ENCODE measurements around the gene DVL1.
A peak's percentile ranks its signal among the peaks of the same experiment; 100 is the strongest.
"Not testable (repeated sequence)": the region's sequence is repeated elsewhere in the genome, so short reads cannot be mapped to it uniquely, and the experiment has no call there.

The DVL1 gene

DNA sequence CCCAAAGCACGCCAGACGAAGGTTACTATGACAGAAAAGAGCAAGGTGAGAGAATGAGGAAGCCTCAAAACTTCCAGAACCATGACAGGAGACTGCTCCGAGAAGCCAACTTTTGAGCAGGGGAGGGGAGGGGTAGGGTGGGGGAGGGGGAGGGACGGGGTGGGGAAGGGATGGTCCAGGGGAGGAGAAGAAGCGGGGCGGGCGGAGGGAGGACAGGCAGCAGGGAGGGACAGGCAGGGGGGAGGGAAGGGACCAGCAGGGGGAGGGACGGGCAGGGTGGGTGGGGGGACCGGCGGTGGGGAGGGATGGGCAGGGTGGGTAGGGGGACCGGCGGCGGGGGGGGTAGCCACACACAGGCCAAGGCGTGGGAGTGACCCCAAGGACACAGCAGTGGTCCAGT, 26.8 kb downstream of the DVL1 start:
- DNase-seq: no peak
- Mint-ChIP-seq H3K27me3 (no peaks in the 10 kb centered on the region), H3K36me3 (ENCODE audit: low read depth) (peaks cover 55% of the 10 kb centered on the region), H3K27ac (peak overlapping the region; percentile 90), H3K4me1 (ENCODE audit: low read depth) (peaks cover 45% of the 10 kb centered on the region), H3K4me3 (peak overlapping the region; percentile 82), H3K9me3 (no peaks in the 10 kb centered on the region)

DNA sequence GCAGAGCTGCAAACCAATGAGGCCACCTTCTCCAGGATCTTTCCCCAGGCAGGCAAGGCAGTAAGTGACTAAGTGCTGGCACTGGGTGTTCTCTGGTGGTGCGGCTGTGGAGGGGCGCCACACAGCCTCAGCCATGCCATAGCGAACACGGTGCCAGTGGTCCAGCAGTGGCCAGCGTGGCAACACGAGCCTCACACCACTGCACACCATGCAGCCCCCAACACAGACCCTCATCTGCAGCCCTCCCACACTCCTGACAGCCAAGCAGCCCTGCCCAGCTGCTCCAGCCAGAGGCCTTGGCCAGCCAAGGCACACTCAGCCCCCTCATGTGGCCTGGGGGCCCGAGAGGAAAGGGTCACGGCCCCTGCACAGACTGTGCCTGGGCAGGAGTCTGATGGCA, 27.7 kb downstream of the DVL1 start:
- Mint-ChIP-seq H3K27ac (peak overlapping the region; percentile 78), H3K9me3 (no peaks in the 10 kb centered on the region), H3K27me3 (no peaks in the 10 kb centered on the region), H3K4me1 (ENCODE audit: low read depth) (peaks cover 41% of the 10 kb centered on the region), H3K4me3 (peak overlapping the region; percentile 25), H3K36me3 (ENCODE audit: low read depth) (peaks cover 55% of the 10 kb centered on the region)
- DNase-seq: no peak

DNA sequence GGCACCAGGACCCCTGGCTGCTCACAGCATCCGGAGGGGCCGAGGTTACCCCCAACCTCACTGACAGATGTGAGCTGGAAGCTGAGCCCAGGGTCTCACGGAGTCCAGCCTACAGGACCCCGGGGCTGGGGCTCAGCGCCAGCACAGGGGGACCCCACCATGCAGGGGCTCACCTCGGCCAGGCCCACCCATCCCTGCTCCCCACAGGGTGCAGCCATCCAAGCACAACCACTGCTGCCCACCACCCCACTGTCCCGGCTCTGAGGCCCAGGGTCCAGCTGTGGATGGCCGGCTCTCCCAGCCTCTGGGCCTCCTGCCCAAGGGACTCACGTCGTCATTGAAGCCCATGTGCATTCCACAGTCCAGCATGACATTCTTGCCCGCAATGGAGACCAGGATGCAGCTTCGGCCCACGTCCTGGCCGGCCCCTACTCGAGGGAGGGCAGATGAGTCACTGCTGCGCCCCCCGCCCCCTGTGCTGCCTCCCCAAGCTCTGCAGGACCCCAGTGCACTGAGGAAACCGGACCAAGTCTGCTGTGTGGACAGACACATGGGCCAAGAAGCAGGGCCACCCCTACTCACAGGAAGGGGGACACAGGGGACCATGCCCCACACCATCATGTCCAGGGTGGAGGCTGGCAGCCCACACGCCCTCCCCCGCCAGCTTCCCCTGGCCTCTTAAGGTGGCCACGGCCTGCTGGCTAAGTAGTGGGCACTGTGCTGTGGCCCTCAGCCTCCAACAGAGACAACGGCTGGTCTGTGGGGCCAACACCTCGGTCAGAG, 28.4 kb downstream of the DVL1 start:
- peak overlapping the region; percentile 78 for H3K27ac Mint-ChIP-seq
- no peak for DNase-seq
- H3K36me3 Mint-ChIP-seq (ENCODE audit: low read depth): peaks cover 60% of the 10 kb centered on the region
- no peaks in the 10 kb centered on the region for H3K27me3 Mint-ChIP-seq
- no peaks in the 10 kb centered on the region for H3K9me3 Mint-ChIP-seq
- peaks cover 36% of the 10 kb centered on the region for H3K4me1 Mint-ChIP-seq (ENCODE audit: low read depth)
- peak overlapping the region; percentile 25 for H3K4me3 Mint-ChIP-seq

DNA sequence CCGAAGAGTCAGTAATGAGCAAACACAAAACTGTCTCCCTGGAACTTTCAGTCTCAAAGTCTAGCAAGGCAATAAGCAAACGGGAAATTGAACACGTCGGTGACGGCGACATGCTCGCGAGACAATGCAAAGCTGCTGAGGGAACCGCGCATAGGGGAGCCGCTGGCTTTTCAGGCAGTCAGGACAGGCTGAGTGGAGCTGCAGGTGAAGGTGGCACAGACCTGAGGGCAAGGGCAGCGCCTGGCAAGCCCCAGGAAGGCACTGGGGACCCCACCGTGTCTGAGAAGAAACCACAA, 29.6 kb downstream of the DVL1 start:
- Mint-ChIP-seq H3K36me3 (ENCODE audit: low read depth) (peaks cover 71% of the 10 kb centered on the region), H3K27ac (peak overlapping the region; percentile 71), H3K4me1 (ENCODE audit: low read depth) (peaks cover 29% of the 10 kb centered on the region), H3K9me3 (no peaks in the 10 kb centered on the region), H3K4me3 (no peak overlapping the region), H3K27me3 (no peaks in the 10 kb centered on the region)
- no peak for DNase-seq

DNA sequence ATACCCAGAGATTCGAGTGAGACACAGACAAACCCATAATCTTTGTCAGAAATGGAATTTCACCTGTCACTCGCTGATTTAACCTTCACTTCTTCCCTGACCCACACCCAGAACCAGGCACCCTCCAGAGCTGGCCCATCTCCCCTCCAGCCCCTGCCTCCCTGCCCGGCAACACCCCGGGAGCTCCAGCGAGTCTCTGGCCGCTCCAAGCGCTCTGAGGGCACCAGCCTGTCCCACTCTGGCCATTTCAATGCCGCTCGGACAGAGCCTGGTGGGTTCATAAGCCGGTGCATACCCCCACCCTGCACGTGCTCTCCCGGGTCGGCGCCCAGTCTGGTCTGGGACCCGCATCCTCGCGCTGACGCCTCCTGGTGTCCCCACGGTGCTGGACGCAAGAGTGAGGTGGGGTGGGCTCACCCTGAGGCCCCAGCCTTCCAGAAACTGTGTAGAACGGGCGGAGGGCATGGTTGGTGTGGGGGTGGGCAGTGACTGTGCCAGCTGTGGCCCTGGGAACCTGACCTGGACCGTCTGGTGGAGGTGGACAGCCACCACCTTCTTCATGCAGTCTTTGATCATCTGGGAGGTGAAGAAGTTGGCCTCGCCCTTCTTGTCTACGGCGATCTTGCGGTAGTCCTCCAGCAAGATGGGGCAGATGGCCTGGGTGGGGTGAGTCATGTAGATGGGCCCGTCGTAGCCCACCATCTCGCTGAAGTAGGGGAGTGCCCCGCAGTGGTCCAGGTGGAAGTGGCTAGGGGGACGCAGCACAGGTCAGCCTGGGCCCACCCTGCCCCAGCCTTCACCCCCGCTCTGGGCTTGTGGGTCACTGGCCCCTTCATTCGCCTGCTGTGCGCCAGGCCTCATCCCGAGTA, 30.2 kb downstream of the DVL1 start:
- peak overlapping the region; percentile 71 for H3K27ac Mint-ChIP-seq

DNA sequence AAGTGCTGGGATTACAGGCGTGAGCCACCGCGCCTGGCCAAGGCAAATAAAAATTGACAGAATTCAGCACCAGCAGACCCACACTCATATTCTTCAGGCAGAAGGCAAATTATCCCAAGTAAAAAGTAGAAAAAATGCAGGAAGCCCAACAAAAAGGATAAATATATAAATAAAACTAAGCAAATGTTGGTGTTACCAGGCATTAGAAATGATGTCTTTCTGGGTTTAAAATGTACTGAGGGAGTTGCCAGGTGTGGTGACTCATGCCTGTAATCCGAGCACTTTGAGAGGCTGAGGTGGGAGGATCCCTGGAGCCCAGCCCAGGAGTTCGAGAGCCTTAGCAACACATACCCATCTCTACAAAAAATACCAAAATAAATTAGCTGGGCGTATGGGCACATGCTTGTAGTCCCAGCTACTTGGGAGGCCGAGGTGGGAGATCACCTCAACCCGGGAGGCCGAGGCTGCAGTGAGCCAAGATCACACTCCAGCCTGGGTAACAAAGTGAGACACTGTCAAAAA, 31.0 kb downstream of the DVL1 start:
- Mint-ChIP-seq H3K27ac (peak overlapping the region; percentile 52), H3K27me3 (no peaks in the 10 kb centered on the region), H3K4me3 (no peak overlapping the region), H3K9me3 (no peaks in the 10 kb centered on the region), H3K4me1 (ENCODE audit: low read depth) (peaks cover 23% of the 10 kb centered on the region), H3K36me3 (ENCODE audit: low read depth) (peaks cover 79% of the 10 kb centered on the region)
- DNase-seq: no peak

More for the DNA sequence above, 30.2 kb downstream of the DVL1 start:
- H3K9me3 Mint-ChIP-seq: no peaks in the 10 kb centered on the region
- no peaks in the 10 kb centered on the region for H3K27me3 Mint-ChIP-seq
- peaks cover 28% of the 10 kb centered on the region for H3K4me1 Mint-ChIP-seq (ENCODE audit: low read depth)
- H3K4me3 Mint-ChIP-seq: no peak overlapping the region
- peaks cover 75% of the 10 kb centered on the region for H3K36me3 Mint-ChIP-seq (ENCODE audit: low read depth)
- no peak for DNase-seq

DNA sequence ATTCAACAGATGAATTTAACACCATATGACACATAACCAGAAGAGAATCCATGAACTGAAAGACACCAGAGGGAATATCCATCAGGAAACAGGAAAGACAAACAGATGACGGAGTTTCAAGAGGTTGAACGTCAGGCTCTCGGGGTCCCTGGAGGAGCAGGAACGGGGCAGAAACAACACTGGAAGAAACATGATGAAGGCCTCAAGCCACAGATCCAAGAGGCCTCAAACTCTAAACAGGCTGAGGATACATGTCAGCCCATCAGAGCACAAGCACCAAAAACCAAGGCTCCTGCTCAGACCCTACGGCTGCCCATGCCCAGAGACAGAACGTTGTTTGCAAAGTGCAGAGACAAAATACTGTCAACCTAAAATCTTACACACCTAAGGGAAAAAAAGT, 31.8 kb downstream of the DVL1 start:
- DNase-seq: no peak
- Mint-ChIP-seq H3K27ac (peak overlapping the region; percentile 1), H3K4me3 (no peak overlapping the region), H3K36me3 (ENCODE audit: low read depth) (peaks cover 84% of the 10 kb centered on the region), H3K4me1 (ENCODE audit: low read depth) (peaks cover 17% of the 10 kb centered on the region), H3K27me3 (no peaks in the 10 kb centered on the region), H3K9me3 (no peaks in the 10 kb centered on the region)

DNA sequence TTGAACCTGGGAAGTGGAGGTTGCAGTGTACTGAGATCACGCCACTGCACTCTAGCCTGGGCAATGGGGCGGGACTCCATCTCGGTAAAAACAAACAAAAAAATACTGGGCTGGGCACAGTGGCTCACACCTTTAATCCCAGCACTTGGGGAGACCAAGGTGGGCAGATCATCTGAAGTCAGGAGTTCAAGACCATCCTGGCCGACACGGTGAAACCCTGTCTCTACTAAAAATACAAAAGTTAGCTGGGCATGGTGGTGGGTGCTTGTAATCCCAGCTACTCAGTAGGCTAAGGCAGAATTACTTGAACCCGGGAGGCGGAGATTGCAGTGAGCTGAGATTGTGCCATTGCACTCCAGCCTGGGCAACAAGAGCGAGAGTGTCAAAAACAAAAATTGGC, 33.0 kb downstream of the DVL1 start:
- H3K27ac Mint-ChIP-seq; DNase-seq; H3K4me1 Mint-ChIP-seq (ENCODE audit: low read depth); H3K9me3 Mint-ChIP-seq; H3K4me3 Mint-ChIP-seq; H3K27me3 Mint-ChIP-seq: not testable (repeated sequence)
- peaks cover 84% of the 10 kb centered on the region for H3K36me3 Mint-ChIP-seq (ENCODE audit: low read depth)

DNA sequence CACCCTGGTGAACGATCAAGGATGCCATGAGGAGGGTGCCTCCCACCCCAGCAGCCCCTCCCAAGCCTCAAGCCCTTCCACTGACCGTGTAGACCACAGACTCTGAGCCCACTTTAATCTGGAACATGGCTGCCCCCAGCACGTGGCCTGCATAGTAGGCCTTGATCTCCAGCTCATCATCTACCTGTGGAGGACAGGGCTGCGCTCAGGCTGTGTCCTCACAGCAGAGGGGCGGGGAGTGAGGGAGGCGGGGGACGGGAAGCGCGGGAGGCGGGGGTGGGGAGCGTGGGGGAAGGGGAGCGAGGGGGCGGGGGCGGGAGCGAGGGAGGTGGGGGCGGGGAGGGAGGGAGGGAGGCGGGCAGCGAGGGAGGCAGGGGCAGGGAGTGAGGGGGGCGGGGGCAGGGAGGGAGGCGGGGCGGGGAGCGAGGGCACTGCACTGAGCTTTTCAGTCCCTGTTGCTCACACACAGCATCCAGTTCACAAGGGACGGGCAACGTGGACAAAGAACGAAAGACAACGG, 33.7 kb downstream of the DVL1 start:
- no peak for DNase-seq
- no peak overlapping the region for H3K4me3 Mint-ChIP-seq
- peaks cover 86% of the 10 kb centered on the region for H3K36me3 Mint-ChIP-seq (ENCODE audit: low read depth)
- H3K4me1 Mint-ChIP-seq (ENCODE audit: low read depth): peaks cover 4% of the 10 kb centered on the region
- peak overlapping the region; percentile 52 for H3K27ac Mint-ChIP-seq
- H3K27me3 Mint-ChIP-seq: no peaks in the 10 kb centered on the region
- H3K9me3 Mint-ChIP-seq: no peaks in the 10 kb centered on the region

DNA sequence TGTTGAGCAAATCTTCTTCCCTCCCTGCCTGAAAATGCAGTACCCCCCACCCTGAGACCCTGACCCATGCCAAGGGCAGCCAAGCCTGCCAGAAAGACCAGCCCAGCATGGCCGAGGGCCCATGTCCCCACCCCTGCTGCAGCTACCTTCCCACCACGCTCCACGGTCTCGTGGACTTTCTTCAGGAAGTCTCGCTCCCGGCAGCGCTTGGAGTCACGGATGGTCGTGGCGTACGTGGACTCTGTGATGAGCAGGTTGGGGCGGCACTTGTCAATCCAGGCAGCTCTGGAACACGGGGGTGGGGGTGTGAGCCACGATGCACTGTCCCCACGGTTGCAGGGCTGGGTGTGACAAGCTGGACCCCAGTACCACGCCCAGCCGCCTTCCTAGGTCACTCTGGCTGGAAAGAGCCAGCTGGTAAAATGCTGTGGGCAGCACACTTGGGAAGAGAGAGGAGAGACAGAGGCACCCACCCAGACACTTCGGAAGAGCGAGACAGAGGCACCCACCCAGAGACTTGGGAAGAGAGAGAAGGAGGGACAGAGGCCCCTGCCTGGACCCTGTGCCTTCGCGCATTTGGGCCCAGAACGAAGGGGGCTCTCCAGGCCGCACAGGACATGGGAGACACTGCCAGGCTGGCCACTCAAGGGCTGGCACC, 34.4 kb downstream of the DVL1 start:
- DNase-seq: no peak
- Mint-ChIP-seq H3K36me3 (ENCODE audit: low read depth) (peaks cover 86% of the 10 kb centered on the region), H3K9me3 (no peaks in the 10 kb centered on the region), H3K27ac (peak overlapping the region; percentile 52), H3K4me1 (ENCODE audit: low read depth) (peaks cover 7% of the 10 kb centered on the region), H3K4me3 (no peak overlapping the region), H3K27me3 (no peaks in the 10 kb centered on the region)

DNA sequence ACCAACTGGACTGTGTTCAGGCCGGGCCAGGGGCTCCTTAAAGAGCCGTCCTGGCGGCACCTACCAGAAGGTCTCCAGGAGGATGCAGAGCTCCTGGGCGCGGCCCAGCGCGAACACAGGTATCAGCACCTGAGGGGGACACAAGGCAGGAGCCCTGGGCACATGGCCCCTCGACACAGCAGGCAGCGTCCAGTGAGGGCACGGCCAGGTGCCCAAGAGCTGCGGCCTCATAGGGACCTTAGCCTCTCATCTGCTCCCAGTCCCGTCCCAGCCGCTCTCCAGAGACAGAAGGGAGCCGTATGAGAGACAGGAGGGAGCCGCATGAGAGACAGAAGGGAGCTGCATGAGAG, 35.0 kb downstream of the DVL1 start:
- no peak for DNase-seq
- H3K9me3 Mint-ChIP-seq: no peaks in the 10 kb centered on the region
- peaks cover 11% of the 10 kb centered on the region for H3K4me1 Mint-ChIP-seq (ENCODE audit: low read depth)
- no peak overlapping the region for H3K27ac Mint-ChIP-seq
- H3K4me3 Mint-ChIP-seq: no peak overlapping the region
- no peaks in the 10 kb centered on the region for H3K27me3 Mint-ChIP-seq
- H3K36me3 Mint-ChIP-seq (ENCODE audit: low read depth): peaks cover 86% of the 10 kb centered on the region

DNA sequence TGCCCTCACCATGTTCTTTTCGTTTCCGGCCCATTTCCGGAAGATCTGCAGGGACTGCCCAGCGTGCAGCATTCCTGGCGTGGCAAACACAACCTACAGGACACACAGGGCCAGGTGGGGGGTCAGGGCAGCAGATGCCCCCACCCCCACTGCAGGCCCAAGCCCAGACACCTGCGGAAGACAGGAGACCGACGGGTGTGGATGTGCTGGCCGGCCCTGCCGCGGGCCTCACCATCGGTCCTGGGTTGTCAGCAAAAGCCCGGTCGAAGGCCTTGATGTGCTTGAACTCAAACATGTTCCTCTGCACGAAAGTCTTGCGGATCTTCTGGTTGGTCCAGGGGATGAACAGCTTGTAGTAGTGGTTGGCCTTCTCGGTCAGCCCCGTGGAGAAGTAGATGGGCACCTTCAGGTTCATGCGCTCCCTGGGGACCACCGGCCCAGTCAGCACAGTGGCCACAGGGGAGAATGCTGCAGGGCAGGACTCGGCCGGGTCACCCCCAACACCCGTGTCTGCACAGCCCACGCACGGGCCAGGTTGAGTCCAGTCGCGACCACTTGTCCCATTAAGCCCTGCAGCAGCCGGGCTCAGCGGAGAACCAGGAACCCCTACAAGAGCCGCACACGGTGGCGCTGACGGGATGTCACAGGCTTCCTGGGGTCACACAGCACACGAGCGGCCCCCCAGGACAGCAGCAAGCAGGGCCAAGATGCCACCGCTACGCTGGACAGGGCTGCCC, 35.5 kb downstream of the DVL1 start:
- Mint-ChIP-seq H3K9me3 (no peaks in the 10 kb centered on the region), H3K36me3 (ENCODE audit: low read depth) (peaks cover 83% of the 10 kb centered on the region), H3K27me3 (no peaks in the 10 kb centered on the region), H3K27ac (no peak overlapping the region), H3K4me1 (ENCODE audit: low read depth) (peaks cover 11% of the 10 kb centered on the region), H3K4me3 (no peak overlapping the region)
- DNase-seq: no peak

DNA sequence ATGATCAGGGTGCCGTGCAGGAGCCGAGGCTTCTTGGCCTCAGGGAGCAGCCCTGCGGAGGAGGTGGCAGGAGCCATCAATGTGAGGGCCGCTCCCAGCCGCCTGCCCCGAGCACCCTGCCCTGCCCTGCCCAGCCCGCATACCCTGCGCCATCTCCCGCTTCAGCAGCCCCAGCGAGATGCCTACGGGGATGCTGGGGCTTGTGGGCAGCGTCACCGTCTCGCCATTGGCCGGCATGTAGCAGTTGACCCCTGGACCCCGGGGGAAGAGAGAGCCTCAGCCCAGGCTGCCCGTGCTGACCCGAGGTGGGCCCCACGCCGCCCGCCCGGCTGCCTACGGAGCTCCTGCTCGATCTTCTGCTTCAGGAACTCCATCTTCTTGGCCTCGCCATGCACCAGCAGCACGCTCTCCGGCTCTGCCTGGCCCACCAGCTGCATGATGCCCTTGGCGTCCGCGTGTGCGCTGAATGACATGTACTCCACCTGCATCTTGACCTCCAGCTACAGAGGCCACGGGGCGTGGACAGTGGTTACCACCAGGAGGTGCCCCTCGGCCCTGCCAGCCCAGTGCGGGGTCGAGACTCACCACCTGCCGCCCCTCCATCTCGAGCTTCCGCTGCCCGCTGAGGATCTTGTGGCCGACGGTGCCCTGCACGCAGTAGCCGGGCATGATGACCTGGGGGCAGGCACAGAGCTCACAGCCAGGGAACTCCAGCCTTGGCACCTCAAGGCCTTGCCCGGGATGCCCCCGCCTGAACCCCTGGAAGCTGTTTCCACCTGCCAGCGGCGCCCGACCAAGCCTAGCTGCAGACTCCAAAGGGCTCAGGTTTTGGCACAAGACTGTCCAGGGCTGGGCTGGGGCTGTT, 36.5 kb downstream of the DVL1 start:
- Mint-ChIP-seq H3K27ac (no peak overlapping the region), H3K4me1 (ENCODE audit: low read depth) (peaks cover 11% of the 10 kb centered on the region), H3K36me3 (ENCODE audit: low read depth) (peaks cover 74% of the 10 kb centered on the region), H3K27me3 (no peaks in the 10 kb centered on the region), H3K9me3 (no peaks in the 10 kb centered on the region), H3K4me3 (no peak overlapping the region)
- no peak for DNase-seq

All from activated T-cell treated with anti-CD3 and anti-CD28 coated beads, Interleukin-2, amount 50 U/mL, for 24 hours (primary cell).